NOMO-1 treated with dmso at 0.1 percent for 144 hours (cell line): ENCODE data around the gene CDYL.
"Not testable (repeated sequence)": the region's sequence is repeated elsewhere in the genome, so short reads cannot be mapped to it uniquely, and the experiment has no call there.

ENCODE experiments used
- DNase-seq: peaks from one replicate; lab custom pipeline; 2025; ENCODE audit not compliant: unreplicated experiment; lab: John Stamatoyannopoulos, UW

The CDYL gene

DNA sequence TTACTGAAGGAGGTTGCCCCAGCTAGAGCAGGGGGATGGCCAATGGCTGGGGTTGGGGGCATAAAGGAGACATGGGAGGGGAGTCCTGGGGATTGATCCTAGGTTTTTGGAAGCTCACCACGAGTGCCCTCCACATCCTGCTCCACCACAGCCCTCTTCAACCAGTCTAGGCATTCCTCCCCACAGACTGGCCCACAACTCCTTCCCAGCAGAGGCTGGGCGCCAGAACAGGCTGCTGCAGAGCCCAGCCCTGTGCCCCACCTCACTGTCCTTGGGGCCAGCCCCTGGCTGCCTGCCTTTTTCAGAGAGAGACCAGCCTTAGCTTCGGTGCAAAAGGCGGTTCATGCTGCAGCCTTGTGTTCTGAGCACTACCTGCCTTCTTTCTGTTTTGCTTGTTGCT is 211.2 kb downstream of the CDYL start:
- DNase-seq: no peak

DNA sequence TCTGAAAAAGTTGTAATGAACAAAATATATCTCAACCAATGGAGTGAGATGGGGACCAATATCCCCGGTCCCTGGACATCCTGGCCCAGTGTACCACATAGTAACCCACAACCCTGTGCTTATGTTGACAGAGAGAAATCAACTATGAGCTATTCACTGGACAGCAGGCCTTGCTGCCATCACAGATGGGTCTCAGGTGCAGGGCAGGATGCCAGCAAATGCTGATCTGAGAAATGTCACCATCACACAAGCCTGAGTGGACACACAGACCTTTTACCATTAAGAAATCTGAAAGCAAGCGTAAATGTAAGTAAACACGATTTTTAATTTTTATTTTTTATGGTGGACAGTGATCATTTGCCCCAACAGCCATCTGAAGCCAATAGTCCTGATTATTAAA is 218.5 kb downstream of the CDYL start:
- DNase-seq: no peak

- no peak for DNase-seq
Measured at GRCh38 chr6:4997862-4998261, 221.7 kb downstream of the CDYL start.

- no peak for DNase-seq
Measured at GRCh38 chr6:4999586-4999985, 223.4 kb downstream of the CDYL start.

- peak; percentile 91 for DNase-seq
Measured at GRCh38 chr6:5003604-5004372, 227.6 kb downstream of the CDYL start, which contains the start of gene RPP40. TSS of gene RPP40 (minus strand) at chr6:5004037. CDS start at chr6:5004002, 35 bp downstream.

DNA sequence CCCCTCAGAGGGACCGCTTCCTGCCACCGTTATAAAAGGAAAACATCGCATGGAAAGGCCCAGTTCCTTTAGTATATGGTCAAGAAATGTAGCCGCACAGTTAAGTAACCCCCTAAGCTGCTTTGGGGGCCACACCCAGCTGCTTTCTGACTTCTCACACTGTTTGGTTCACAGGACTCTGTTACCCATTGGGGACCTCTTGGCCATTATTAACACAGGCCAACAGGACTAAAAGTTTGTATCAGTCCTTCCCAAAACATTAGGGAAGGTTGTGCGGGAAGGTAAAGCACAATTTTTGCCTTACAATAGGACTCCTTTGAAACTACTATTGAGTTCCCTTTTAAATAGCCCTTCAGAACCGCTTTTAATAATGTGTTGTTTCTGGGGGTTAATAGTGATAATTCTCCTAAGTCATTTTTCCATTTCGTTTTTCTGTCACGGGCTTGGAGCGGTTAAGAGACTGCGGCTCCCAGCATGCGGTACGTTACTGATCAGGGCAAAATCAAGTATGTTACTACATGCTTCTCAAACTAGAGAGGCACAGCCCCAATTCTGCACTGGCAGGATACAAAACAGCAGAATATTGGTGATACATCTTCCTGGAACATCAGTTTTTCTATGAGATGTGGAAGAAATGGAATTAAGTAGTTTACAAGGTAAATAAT is 228.3 kb downstream of the CDYL start:
- no peak for DNase-seq

DNA sequence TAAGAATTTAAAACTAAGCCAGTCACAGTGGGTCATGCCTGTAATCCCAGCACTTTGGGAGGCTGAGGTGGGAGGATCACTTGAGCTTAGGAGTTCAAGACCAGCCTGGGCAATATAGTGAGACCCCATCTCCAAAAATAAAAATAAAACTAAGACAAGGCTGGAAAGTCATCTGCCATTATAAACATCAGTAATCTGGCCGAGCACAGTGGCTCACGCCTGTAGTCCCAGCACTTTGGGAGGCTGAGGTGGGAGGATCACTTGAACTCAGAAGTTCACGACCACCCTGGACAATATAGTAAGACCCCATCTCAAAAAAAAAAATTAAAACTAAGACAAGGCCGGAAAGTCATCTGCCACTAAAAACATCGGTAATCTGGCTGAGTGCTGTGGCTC is 228.8 kb downstream of the CDYL start:
- DNase-seq: not testable (repeated sequence)
